WI38 (cell line): ENCODE data around the gene C16orf96.
A peak's percentile ranks its signal among the peaks of the same experiment; 100 is the strongest.

Experiments
- H3K4me3 ChIP-seq: 2 replicates; pipeline ENCODE4 v1.5.1; 2011; ENCODE audit warnings: low read depth, mild to moderate bottlenecking, control low read depth, low read length
- CTCF ChIP-seq: IDR thresholded peaks from 2 replicates; pipeline ENCODE4 v1.5.1; 2012; ENCODE audit warnings: low read depth, mild to moderate bottlenecking, control low read depth, low read length

Gene C16orf96

GRCh38 chr16:4608704-4608980, 52.5 kb downstream of the C16orf96 start:
- TF ChIP-seq CTCF: no peak

GRCh38 chr16:4609200-4610010, 53.3 kb downstream of the C16orf96 start:
- no peak for TF ChIP-seq CTCF
- H3K4me3 ChIP-seq: no peak overlapping the region

More at GRCh38 chr16:4608704-4608980, 52.5 kb downstream of the C16orf96 start:
- H3K4me3 ChIP-seq: no peak overlapping the region

GRCh38 chr16:4610011-4611005, 54.2 kb downstream of the C16orf96 start:
- H3K4me3 ChIP-seq: no peak overlapping the region
- no peak for TF ChIP-seq CTCF

GRCh38 chr16:4611337-4612021, 55.3 kb downstream of the C16orf96 start:
- TF ChIP-seq CTCF: no peak
- no peak overlapping the region for H3K4me3 ChIP-seq

GRCh38 chr16:4612474-4612931, 56.4 kb downstream of the C16orf96 start:
- H3K4me3 ChIP-seq: no peak overlapping the region
- TF ChIP-seq CTCF: no peak

- TF ChIP-seq CTCF: no peak
- H3K4me3 ChIP-seq: peak overlapping the region; percentile 80
These were observed 57.0 kb downstream of the C16orf96 start for GRCh38 chr16:4612977-4613635.
